ENCODE data around the gene GABRR2. TPM values are rescaled to one million over a fixed set of nuclear protein-coding genes. Genes with fewer than 3 reads are reported as not detected.
"Not testable (repeated sequence)": the region's sequence is repeated elsewhere in the genome, so short reads cannot be mapped to it uniquely, and the experiment has no call there.

Gene GABRR2
- total RNA-seq, 1 donor from 2014 or later = 0.12 TPM

GRCh38 chr6:89314692-89315091 lies 407 bp downstream of the GABRR2 start:
- no peak for TF ChIP-seq CTCF (conservative IDR thresholded peaks at IDR 0.05; ENCODE audit: low read depth, low read length)
- no peak overlapping the region for H3K4me3 ChIP-seq (ENCODE audit: low read depth, low read length)
- no peak for DNase-seq (ENCODE audit: low read depth)

GRCh38 chr6:89313006-89313405 lies 2.1 kb downstream of the GABRR2 start:
- no peak for DNase-seq (ENCODE audit: low read depth)
- H3K4me3 ChIP-seq (ENCODE audit: low read depth, low read length) = no peak overlapping the region
- no peak for TF ChIP-seq CTCF (conservative IDR thresholded peaks at IDR 0.05; ENCODE audit: low read depth, low read length)

GRCh38 chr6:89311853-89312531 lies 3.1 kb downstream of the GABRR2 start:
- H3K4me3 ChIP-seq (ENCODE audit: low read depth, low read length) = no peak overlapping the region
- TF ChIP-seq CTCF (conservative IDR thresholded peaks at IDR 0.05; ENCODE audit: low read depth, low read length) = peak; percentile 29
- DNase-seq (ENCODE audit: low read depth) = no peak

GRCh38 chr6:89311530-89311852 lies 3.6 kb downstream of the GABRR2 start:
- no peak for TF ChIP-seq CTCF (conservative IDR thresholded peaks at IDR 0.05; ENCODE audit: low read depth, low read length)
- H3K4me3 ChIP-seq (ENCODE audit: low read depth, low read length) = no peak overlapping the region
- no peak for DNase-seq (ENCODE audit: low read depth)

GRCh38 chr6:89310929-89311328 lies 4.2 kb downstream of the GABRR2 start:
- TF ChIP-seq CTCF (conservative IDR thresholded peaks at IDR 0.05; ENCODE audit: low read depth, low read length) = no peak
- no peak for DNase-seq (ENCODE audit: low read depth)
- H3K4me3 ChIP-seq (ENCODE audit: low read depth, low read length) = no peak overlapping the region

- H3K4me3 ChIP-seq (ENCODE audit: low read depth, low read length) = no peak overlapping the region
- no peak for DNase-seq (ENCODE audit: low read depth)
- TF ChIP-seq CTCF (conservative IDR thresholded peaks at IDR 0.05; ENCODE audit: low read depth, low read length) = no peak
These were observed 6.3 kb downstream of the GABRR2 start for GRCh38 chr6:89308525-89309395.

- DNase-seq (ENCODE audit: low read depth); H3K4me3 ChIP-seq (ENCODE audit: low read depth, low read length): not testable (repeated sequence)
These were observed 10.6 kb downstream of the GABRR2 start for GRCh38 chr6:89304517-89304916.
